Kidney epithelial cell (primary cell): ENCODE measurements around the gene FARSA. TPM values are rescaled to one million over a fixed set of nuclear protein-coding genes. Genes with fewer than 3 reads are reported as not detected.

Experiments
- DNase-seq: peaks from one replicate; pipeline ENCODE4 v3.0.0-alpha.2; 2010; ENCODE audit warnings: low read depth
- H3K27me3 ChIP-seq: 2 replicates; pipeline ENCODE4 v1.6.0; 2011; ENCODE audit warnings: low read length; ENCODE audit not compliant: control insufficient read depth, insufficient read depth
- H3K36me3 ChIP-seq: 2 replicates; pipeline ENCODE4 v1.5.1; 2011; ENCODE audit warnings: low read length; ENCODE audit not compliant: control insufficient read depth, insufficient read depth
- H3K4me3 ChIP-seq: 2 replicates; pipeline ENCODE4 v1.5.1; 2011; ENCODE audit warnings: low read depth, mild to moderate bottlenecking, control low read depth, low read length
- total RNA-seq: library from RNA; depleted of rRNA; stranded (reverse); fragments of >200 nt; gene quantifications from 2 replicates; pipeline ENCODE4 v1.2.3, GENCODE V29; 2015
- TF ChIP-seq, protein P1 (sequence below): IDR thresholded peaks from 2 replicates; pipeline ENCODE4 v1.5.1; 2011; ENCODE audit warnings: mild to moderate bottlenecking, moderate library complexity, low read length, control low read depth, inconsistent platforms; ENCODE audit not compliant: insufficient read depth, poor library complexity, severe bottlenecking

The FARSA gene
- total RNA-seq, 1 donor from 2014 or later: 93.7 TPM

DNA sequence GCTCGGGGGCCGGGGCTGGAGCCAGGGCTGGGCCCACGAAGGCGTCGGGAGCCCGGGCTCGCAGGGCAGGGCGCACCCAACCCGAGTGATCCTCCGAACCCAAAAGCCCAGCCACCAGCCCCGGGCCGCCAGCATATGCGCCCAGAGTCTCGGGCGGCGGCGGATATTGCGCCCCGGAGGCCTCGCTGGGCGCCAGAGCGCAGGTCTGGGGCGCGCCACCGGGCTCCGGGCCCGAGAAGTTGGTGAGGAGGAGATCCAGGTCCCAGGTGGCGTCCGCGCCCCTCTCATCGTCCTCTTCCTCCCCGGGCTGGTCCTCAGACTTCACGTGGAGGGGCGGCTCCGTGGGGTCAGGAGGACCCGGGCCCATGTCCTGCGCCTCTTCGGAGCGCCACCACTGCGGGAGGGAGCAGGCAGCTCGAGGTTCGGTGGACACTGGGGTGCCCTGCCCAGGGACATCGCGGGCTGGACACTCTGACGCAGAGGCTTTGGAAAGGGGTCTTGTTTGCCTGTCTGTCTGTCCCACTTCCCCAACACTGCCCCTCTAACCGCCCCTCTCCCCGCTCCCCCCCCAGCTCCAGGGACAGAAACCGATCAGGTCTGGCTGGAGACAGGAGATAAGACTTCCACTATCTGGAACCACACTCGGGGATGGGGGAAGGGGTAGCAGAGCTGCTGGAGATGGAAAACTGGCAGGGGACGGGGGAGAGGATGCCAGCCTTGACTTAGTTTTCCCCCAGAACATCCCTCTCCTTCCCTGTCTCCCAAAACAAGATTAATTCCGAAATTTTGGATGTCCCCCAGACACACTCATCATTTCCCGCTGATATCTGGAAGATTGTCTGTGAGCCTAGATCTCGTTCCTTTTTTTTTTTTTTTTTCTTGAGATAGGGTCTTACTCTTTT lies 47.5 kb downstream of the FARSA start:
- no peaks in the 10 kb centered on the region for H3K36me3 ChIP-seq
- TF ChIP-seq, protein P1, sequence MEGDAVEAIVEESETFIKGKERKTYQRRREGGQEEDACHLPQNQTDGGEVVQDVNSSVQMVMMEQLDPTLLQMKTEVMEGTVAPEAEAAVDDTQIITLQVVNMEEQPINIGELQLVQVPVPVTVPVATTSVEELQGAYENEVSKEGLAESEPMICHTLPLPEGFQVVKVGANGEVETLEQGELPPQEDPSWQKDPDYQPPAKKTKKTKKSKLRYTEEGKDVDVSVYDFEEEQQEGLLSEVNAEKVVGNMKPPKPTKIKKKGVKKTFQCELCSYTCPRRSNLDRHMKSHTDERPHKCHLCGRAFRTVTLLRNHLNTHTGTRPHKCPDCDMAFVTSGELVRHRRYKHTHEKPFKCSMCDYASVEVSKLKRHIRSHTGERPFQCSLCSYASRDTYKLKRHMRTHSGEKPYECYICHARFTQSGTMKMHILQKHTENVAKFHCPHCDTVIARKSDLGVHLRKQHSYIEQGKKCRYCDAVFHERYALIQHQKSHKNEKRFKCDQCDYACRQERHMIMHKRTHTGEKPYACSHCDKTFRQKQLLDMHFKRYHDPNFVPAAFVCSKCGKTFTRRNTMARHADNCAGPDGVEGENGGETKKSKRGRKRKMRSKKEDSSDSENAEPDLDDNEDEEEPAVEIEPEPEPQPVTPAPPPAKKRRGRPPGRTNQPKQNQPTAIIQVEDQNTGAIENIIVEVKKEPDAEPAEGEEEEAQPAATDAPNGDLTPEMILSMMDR: no peak
- peaks cover 35% of the 10 kb centered on the region for H3K27me3 ChIP-seq
- no peak for DNase-seq
- no peak overlapping the region for H3K4me3 ChIP-seq

DNA sequence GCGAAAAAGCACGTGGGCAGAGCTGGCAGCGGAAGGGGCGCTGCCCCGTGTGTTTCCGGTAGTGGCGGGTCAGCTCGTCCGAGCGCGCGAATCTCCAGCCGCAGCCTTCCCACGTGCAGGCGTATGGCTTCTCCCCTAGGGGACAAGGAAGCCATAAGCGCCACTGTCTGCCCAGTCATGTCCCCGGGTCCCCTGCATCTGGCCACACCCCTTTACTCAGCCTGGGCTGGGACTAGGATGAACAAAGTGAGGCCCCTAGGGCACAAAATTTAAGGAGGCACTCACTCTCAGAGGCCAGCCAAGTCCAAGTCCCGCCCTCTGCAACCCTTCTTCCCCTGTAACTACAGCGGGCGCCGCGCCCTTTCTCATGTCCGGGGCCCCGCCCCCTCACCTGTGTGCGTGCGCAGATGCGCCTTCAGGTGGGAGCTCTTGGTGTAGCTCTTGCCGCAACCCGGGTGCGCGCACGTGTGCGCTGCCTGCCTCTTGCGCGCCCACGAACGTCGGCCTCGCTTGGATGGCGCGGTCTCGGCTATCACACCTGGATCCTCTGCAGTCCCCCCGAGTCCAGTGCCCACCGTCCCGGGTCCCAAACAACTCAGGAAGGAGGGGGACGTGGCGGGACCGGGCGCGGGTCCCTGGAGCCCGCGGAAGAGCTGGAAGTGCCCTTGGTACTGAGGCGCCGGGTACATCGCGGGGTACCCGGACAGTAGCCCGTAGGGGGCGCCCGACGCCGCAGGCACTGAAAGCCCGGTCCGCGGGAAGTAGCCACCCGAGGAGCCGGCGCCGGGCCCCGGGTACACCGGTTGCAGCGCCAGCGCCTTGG lies 48.4 kb downstream of the FARSA start:
- no peak overlapping the region for H3K4me3 ChIP-seq
- peaks cover 35% of the 10 kb centered on the region for H3K27me3 ChIP-seq
- TF ChIP-seq, protein P1: peak; percentile 46
- DNase-seq: no peak
- H3K36me3 ChIP-seq: no peaks in the 10 kb centered on the region

DNA sequence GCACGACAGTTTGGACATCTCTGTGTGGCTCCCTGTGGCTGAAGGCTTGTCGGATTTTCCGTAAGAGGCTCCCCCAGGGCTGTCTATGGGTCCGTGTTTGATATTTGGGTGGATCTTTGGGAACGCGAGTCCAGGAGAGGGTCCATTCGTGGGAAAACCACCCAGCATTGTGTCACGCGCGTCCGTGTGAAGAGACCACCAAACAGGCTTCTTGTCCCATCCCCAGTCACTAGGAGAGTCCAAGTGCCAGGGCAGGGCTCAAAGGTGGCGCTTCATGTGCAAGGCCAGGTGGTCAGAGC lies 48.9 kb downstream of the FARSA start:
- Histone ChIP-seq H3K27me3 (peaks cover 35% of the 10 kb centered on the region), H3K4me3 (no peak overlapping the region), H3K36me3 (no peaks in the 10 kb centered on the region)
- no peak for DNase-seq
- TF ChIP-seq, protein P1: no peak

DNA sequence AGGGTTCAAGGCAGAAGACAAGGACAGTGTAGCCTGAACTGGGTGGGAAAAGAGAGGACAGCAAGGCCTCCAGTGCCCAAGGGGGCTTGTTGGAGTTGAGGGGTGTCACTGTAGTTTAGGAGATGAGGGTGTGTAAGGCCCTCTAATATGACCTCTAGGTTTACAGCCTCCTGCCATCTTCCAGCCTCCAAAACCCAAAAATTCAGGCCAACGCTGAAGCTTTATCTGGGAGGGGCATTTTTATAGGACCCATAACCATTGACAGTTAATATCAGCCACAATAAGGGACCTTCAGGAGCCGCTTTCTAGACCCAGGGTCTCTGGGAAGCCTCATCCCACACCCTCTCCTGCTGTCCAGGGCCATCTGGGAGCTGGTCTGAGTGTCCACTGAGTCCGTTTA lies 49.3 kb downstream of the FARSA start:
- no peak for DNase-seq
- H3K36me3 ChIP-seq: no peaks in the 10 kb centered on the region
- no peak overlapping the region for H3K4me3 ChIP-seq
- TF ChIP-seq, protein P1: no peak
- H3K27me3 ChIP-seq: peaks cover 35% of the 10 kb centered on the region

- TF ChIP-seq, protein P1: no peak
- no peak overlapping the region for H3K4me3 ChIP-seq
- no peak for DNase-seq
- H3K36me3 ChIP-seq: no peaks in the 10 kb centered on the region
- H3K27me3 ChIP-seq: peaks cover 33% of the 10 kb centered on the region
Observed at GRCh38 chr19:12882589-12882988, 50.9 kb downstream of the FARSA start.
